Suprapubic skin (tissue), 3 donors: ENCODE results near the gene C10orf95.

Experiments used
- CTCF ChIP-seq, 2 donors: fragments of 200-600 bp in 1 of 2; fragments of 450-650 bp in 1 of 2; sonication (generic) in 1 of 2; IDR thresholded peaks; one replicate each; pipeline ENCODE4 v1.5.1; 2016 to 2019; ENCODE audit warnings: antibody characterized with exemption in 2 of 2, mild to moderate bottlenecking in 1 of 2, moderate library complexity in 1 of 2
- EP300 ChIP-seq: sonication (generic); formaldehyde crosslinking; IDR thresholded peaks from one replicate; pipeline ENCODE4 v1.6.1; 2017; ENCODE audit warnings: antibody characterized with exemption
- POLR2A ChIP-seq, 2 donors: fragments of 450-650 bp; IDR thresholded peaks; one replicate each; pipeline ENCODE4 v1.6.1; 2017; ENCODE audit warnings: antibody characterized with exemption in 2 of 2, mild to moderate bottlenecking in 2 of 2, moderate library complexity in 2 of 2

DNA sequence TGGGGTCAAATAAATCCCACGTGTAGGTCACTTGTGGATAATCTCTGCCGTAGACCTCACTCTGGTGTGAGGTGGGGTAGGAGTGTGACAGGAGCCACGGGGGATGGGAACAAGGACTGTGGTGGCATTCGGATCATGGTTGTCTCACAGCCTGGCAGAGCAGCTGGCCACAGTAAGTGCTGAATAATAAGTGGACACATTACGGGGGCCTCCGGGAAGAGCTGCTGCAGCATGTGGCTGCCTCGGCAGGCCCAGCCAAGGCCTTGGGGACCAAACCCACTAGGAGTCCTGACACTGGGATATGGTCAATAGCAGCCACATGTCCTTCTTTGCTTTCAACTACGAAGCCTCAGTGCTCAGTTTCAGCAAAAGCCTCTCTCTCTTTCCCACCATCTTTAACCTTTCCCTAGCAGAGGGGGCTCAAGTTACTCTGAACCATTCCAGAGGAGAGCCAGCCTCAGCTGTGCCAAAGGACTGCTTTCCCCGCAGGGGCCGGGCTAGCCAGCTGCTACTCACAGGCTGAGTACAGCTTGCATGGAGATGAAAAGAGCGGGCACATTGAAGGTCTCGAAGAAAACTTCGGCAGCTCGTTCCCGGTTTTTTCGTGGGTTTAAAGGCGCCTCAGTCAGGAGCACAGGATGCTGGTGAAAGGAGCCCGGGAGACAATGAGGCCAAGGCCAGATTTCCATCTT, 33.9 kb upstream of the C10orf95 start:
- TF ChIP-seq CTCF (IDR thresholded peaks at IDR 0.05), result no peak
- TF ChIP-seq EP300, result no peak
- TF ChIP-seq POLR2A (IDR thresholded peaks at IDR 0.05), result no peak
